H1 (cell line): ENCODE measurements around the gene TAPBPL. TPM values are rescaled to one million over a fixed set of nuclear protein-coding genes. Genes with fewer than 3 reads are reported as not detected.

Source experiments
- BACH1 ChIP-seq: IDR thresholded peaks from 2 replicates; pipeline ENCODE4 v1.6.1; 2012; ENCODE audit warnings: low read length, improper control_type of control experiment
- BRCA1 ChIP-seq: IDR thresholded peaks from 2 replicates; pipeline ENCODE4 v1.6.1; 2012; ENCODE audit warnings: low read depth, low read length, improper control_type of control experiment
- CEBPB ChIP-seq: IDR thresholded peaks from 2 replicates; pipeline ENCODE4 v1.6.1; 2012; ENCODE audit warnings: low read depth, low read length
- CHD7 ChIP-seq: fragments of 300-600 bp; sonication (generic); IDR thresholded peaks from 2 replicates; pipeline ENCODE4 v1.7.1; 2012; ENCODE audit warnings: low read length, moderate library complexity, mild to moderate bottlenecking, inconsistent platforms; ENCODE audit not compliant: insufficient replicate concordance
- KDM5A ChIP-seq: fragments of 200-600 bp; IDR thresholded peaks from 2 replicates; pipeline ENCODE4 v1.7.1; 2012; ENCODE audit warnings: mild to moderate bottlenecking, low read length, inconsistent platforms, mixed read lengths
- SAP30 ChIP-seq: fragments of 300-600 bp; sonication (generic); IDR thresholded peaks from 2 replicates; pipeline ENCODE4 v1.7.1; 2012; ENCODE audit warnings: low read length, moderate library complexity, mild to moderate bottlenecking, inconsistent platforms; ENCODE audit not compliant: insufficient read depth, insufficient replicate concordance
- SP2 ChIP-seq: IDR thresholded peaks from 2 replicates; pipeline ENCODE4 v1.6.1; 2012; ENCODE audit warnings: mild to moderate bottlenecking, low read length, inconsistent platforms
- polyA plus RNA-seq, 7 experiments: library from polyadenylated mRNA; depleted of rRNA in 3 of 7; stranded (reverse) in 5 of 7; unstranded in 2 of 7; fragments of >200 nt in 5 of 7; fragments of 200-250 nt in 2 of 7; gene quantifications; 1 replicate in 5 of 7; 2 replicates in 1 of 7; 4 replicates in 1 of 7; pipeline versions ENCODE4 v1.2.1 to v1.2.3, GENCODE V29; 2011 to 2013; ENCODE audit warnings: missing spikeins in 2 of 7, mixed read lengths in 2 of 7
- total RNA-seq: library from RNA; stranded (reverse); fragmentation: NEBNext Ultra II Directional; extraction: Animal tissue kit (Norgen Biotek cat#: 25700); gene quantifications from 2 replicates; pipeline ENCODE4 v1.2.1, GENCODE V29; 2021

Gene TAPBPL
- total and polyA plus RNA-seq, 2 of the 8 experiments (the other 6 are each of a cell fraction or from before 2014, with no cell fraction given) = 0.61 to 1.5 TPM

- no peak for TF ChIP-seq SAP30
- TF ChIP-seq SP2 = no peak
- TF ChIP-seq KDM5A = no peak
- no peak for TF ChIP-seq BRCA1
- TF ChIP-seq BACH1 = no peak
- TF ChIP-seq CEBPB = no peak
- TF ChIP-seq CHD7 = no peak
Measured at GRCh38 chr12:6424866-6425265, 27.0 kb upstream of the TAPBPL start (continued).
